H9 (cell line): ENCODE results near the gene APOA4. TPM values are rescaled to one million over a fixed set of nuclear protein-coding genes. Genes with fewer than 3 reads are reported as not detected.

Experiments
- DNase-seq: peaks from one replicate; pipeline ENCODE4 v3.0.0-alpha.2; 2017
- H2AFZ ChIP-seq: one replicate; pipeline ENCODE4 v1.6.1; 2013; ENCODE audit warnings: mild to moderate bottlenecking, low read length, control low read depth, moderate library complexity
- H2AK5ac ChIP-seq: 2 replicates; pipeline ENCODE4 v1.6.1; 2013; ENCODE audit warnings: low read length, control low read depth, mixed read lengths; ENCODE audit not compliant: insufficient read length
- H2BK120ac ChIP-seq: one replicate; pipeline ENCODE4 v1.6.1; 2013; ENCODE audit warnings: low read depth, mild to moderate bottlenecking, low read length, control low read depth, inconsistent platforms; ENCODE audit not compliant: poor library complexity, severe bottlenecking
- H2BK12ac ChIP-seq: 2 replicates; pipeline ENCODE4 v1.6.1; 2013; ENCODE audit warnings: low read length, control low read depth, mixed read lengths, low read depth; ENCODE audit not compliant: insufficient read length
- H2BK15ac ChIP-seq: 2 replicates; pipeline ENCODE4 v1.6.1; 2013; ENCODE audit warnings: low read depth, low read length, control low read depth
- H2BK20ac ChIP-seq: one replicate; pipeline ENCODE4 v1.6.1; 2013; ENCODE audit warnings: low read depth, mild to moderate bottlenecking, low read length, control low read depth, inconsistent platforms; ENCODE audit not compliant: poor library complexity, severe bottlenecking
- H2BK5ac ChIP-seq: 2 replicates; pipeline ENCODE4 v1.6.1; 2013; ENCODE audit warnings: low read length, control low read depth, mixed read lengths; ENCODE audit not compliant: insufficient read length
- H3K14ac ChIP-seq: 2 replicates; pipeline ENCODE4 v1.6.1; 2013; ENCODE audit warnings: low read length, control low read depth; ENCODE audit not compliant: insufficient read depth
- H3K18ac ChIP-seq: 2 replicates; pipeline ENCODE4 v1.6.1; 2013; ENCODE audit warnings: low read depth, mild to moderate bottlenecking, mixed read lengths, low read length, control low read depth; ENCODE audit not compliant: insufficient read length
- H3K23ac ChIP-seq: 2 replicates; pipeline ENCODE4 v1.6.1; 2013; ENCODE audit warnings: low read length, control low read depth, mixed read lengths, low read depth; ENCODE audit not compliant: insufficient read length
- H3K23me2 ChIP-seq: 2 replicates; pipeline ENCODE4 v1.6.1; 2013; ENCODE audit warnings: low read depth, mild to moderate bottlenecking, mixed read lengths, low read length, control low read depth; ENCODE audit not compliant: insufficient read length, poor library complexity, severe bottlenecking
- H3K27ac ChIP-seq: 2 replicates; pipeline ENCODE4 v1.5.1; 2013; ENCODE audit warnings: low read length, control low read depth, mixed read lengths, low read depth; ENCODE audit not compliant: insufficient read length
- H3K27me3 ChIP-seq: 2 replicates; pipeline ENCODE4 v1.6.1; 2013; ENCODE audit warnings: low read length, control low read depth, inconsistent platforms; ENCODE audit not compliant: insufficient read depth
- H3K4ac ChIP-seq: 2 replicates; pipeline ENCODE4 v1.6.1; 2013; ENCODE audit warnings: low read depth, mild to moderate bottlenecking, control low read depth, inconsistent platforms, low read length, moderate library complexity
- H3K4me1 ChIP-seq: 2 replicates; pipeline ENCODE4 v1.6.1; 2013; ENCODE audit warnings: low read length, control low read depth, inconsistent platforms; ENCODE audit not compliant: insufficient read depth
- H3K4me2 ChIP-seq: 2 replicates; pipeline ENCODE4 v1.6.1; 2013; ENCODE audit warnings: low read length, control low read depth, mixed read lengths; ENCODE audit not compliant: insufficient read length, insufficient read depth
- H3K56ac ChIP-seq: 2 replicates; pipeline ENCODE4 v1.6.1; 2013; ENCODE audit warnings: low read depth, mild to moderate bottlenecking, mixed read lengths, low read length, control low read depth; ENCODE audit not compliant: insufficient read length
- H3K79me1 ChIP-seq: 2 replicates; pipeline ENCODE4 v1.6.1; 2013; ENCODE audit warnings: low read depth, mild to moderate bottlenecking, moderate library complexity, low read length, control low read depth, inconsistent platforms; ENCODE audit not compliant: insufficient read depth, poor library complexity, severe bottlenecking
- H3K79me2 ChIP-seq: 2 replicates; pipeline ENCODE4 v1.6.1; 2013; ENCODE audit warnings: low read length, control low read depth, inconsistent platforms; ENCODE audit not compliant: insufficient read depth
- H3K9ac ChIP-seq: 2 replicates; pipeline ENCODE4 v1.6.1; 2013; ENCODE audit warnings: low read length, control low read depth, mixed read lengths; ENCODE audit not compliant: insufficient read length; ENCODE audit errors: extremely low read depth
- H3K9me3 ChIP-seq: one replicate; pipeline ENCODE4 v1.6.1; 2013; ENCODE audit warnings: low read depth, low read length, inconsistent platforms; ENCODE audit not compliant: control insufficient read depth
- H3T11ph ChIP-seq: one replicate; pipeline ENCODE4 v1.6.1; 2013; ENCODE audit warnings: mild to moderate bottlenecking, low read length, control low read depth, inconsistent platforms
- H4K20me1 ChIP-seq: one replicate; pipeline ENCODE4 v1.6.1; 2013; ENCODE audit not compliant: control insufficient read depth, insufficient read length, insufficient read depth
- H4K5ac ChIP-seq: 2 replicates; pipeline ENCODE4 v1.6.1; 2013; ENCODE audit warnings: low read depth, mild to moderate bottlenecking, mixed read lengths, low read length, control low read depth; ENCODE audit not compliant: insufficient read length
- H4K8ac ChIP-seq: replicated peaks from 2 replicates; pipeline ENCODE4 v1.6.1; 2013; ENCODE audit warnings: low read length, control low read depth, mixed read lengths, low read depth; ENCODE audit not compliant: insufficient read length
- H4K91ac ChIP-seq: 2 replicates; pipeline ENCODE4 v1.6.1; 2013; ENCODE audit warnings: low read depth, mild to moderate bottlenecking, moderate library complexity, mixed read lengths, low read length, control low read depth; ENCODE audit not compliant: insufficient read length
- H3K27ac Mint-ChIP-seq, 3 experiments: 2 replicates in 2 of 3; 3 replicates in 1 of 3; pipeline ENCODE4 v1.8.0; 2020 to 2021; ENCODE audit warnings: mixed read lengths in 3 of 3, mild to moderate bottlenecking in 1 of 3, moderate library complexity in 1 of 3
- H3K27me3 Mint-ChIP-seq: 2 replicates; pipeline ENCODE4 v1.8.0; 2021; ENCODE audit warnings: low read depth, mild to moderate bottlenecking, moderate library complexity, mixed read lengths
- H3K36me3 Mint-ChIP-seq, 3 experiments: 2 replicates in 2 of 3; 3 replicates in 1 of 3; pipeline ENCODE4 v1.8.0; 2020 to 2021; ENCODE audit warnings: low read depth in 3 of 3, mixed read lengths in 3 of 3; ENCODE audit not compliant: insufficient read depth in 1 of 3
- H3K4me1 Mint-ChIP-seq, 2 experiments: 2 replicates each; pipeline ENCODE4 v1.8.0; 2020; ENCODE audit warnings: mixed read lengths in 2 of 2
- H3K4me3 Mint-ChIP-seq, 2 experiments: 2 replicates in 1 of 2; 3 replicates in 1 of 2; pipeline ENCODE4 v1.8.0; 2020 to 2021; ENCODE audit warnings: mild to moderate bottlenecking in 2 of 2, mixed read lengths in 2 of 2, moderate library complexity in 1 of 2
- H3K9me3 Mint-ChIP-seq, 2 experiments: 2 replicates in 1 of 2; 3 replicates in 1 of 2; pipeline ENCODE4 v1.8.0; 2020; ENCODE audit warnings: mild to moderate bottlenecking in 2 of 2, mixed read lengths in 2 of 2, moderate library complexity in 1 of 2
- WGBS: extraction: QIAGEN DNeasy Blood & Tissue Kit; methylation state at CpG from one replicate; pipeline ENCODE4 v1.1.7; 2013; ENCODE audit warnings: missing lambda C conversion rate, low lambda C conversion rate, mixed read lengths; ENCODE audit not compliant: insufficient read length; ENCODE audit errors: extremely low coverage; 5-methylcytosine and 5-hydroxymethylcytosine counted together
- total RNA-seq: library from RNA; stranded (reverse); gene quantifications from 2 replicates; pipeline ENCODE4 v1.2.1, GENCODE V29; 2021
- TF ChIP-seq, protein P1 (sequence below): fragments of 200-600 bp; sonication (generic); conservative IDR thresholded peaks from 3 replicates; pipeline ENCODE4 v1.8.0; 2021; ENCODE audit warnings: antibody characterized with exemption, mild to moderate bottlenecking

The APOA4 gene
- total RNA-seq, 1 experiment from 2014 or later = not detected

DNA sequence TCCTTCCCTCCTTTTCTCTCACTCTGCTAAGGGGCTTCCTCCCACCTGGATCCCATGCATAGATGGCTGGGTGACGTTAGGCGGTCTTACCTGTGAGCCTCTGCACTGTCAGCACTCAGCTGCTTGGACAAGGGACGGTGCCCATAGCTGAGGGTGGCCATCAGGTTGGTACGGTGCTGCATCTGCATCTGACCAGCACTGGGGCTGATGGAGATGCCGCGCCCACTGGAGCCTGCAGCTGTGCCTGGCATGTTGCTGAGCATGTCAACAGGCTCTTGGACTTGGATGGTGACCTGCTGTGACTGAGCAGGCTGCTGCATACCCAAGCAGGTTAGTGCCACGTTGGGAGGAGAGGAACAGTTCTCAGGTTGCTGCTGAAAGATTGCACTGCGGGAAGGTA, 36.1 kb upstream of the APOA4 start:
- H4K5ac ChIP-seq = peak overlapping the region; percentile 46
- no peak overlapping the region for H2BK20ac ChIP-seq
- H2BK15ac ChIP-seq = no peak overlapping the region
- no peak overlapping the region for H3K27ac ChIP-seq
- H3K4me3 Mint-ChIP-seq = no peak overlapping the region
- H3K23ac ChIP-seq = no peak overlapping the region
- WGBS = no CpG with 5 or more reads among the region's 8 CpGs
- H3K27ac Mint-ChIP-seq = no peak overlapping the region; a peak in 1 of 7 replicates
- H3K9ac ChIP-seq = no peak overlapping the region
- H3K14ac ChIP-seq = no peak overlapping the region
- no peak overlapping the region for H3K4me2 ChIP-seq
- no peak overlapping the region for H3K56ac ChIP-seq
- no peaks in the 10 kb centered on the region for H3K27me3 Mint-ChIP-seq
- no peak overlapping the region for H4K8ac ChIP-seq
- no peak overlapping the region for H3T11ph ChIP-seq
- no peaks in the 10 kb centered on the region for H3K9me3 Mint-ChIP-seq
- H3K23me2 ChIP-seq = no peaks in the 10 kb centered on the region
- H3K79me1 ChIP-seq = no peaks in the 10 kb centered on the region
- no peaks in the 10 kb centered on the region for H3K4me1 Mint-ChIP-seq
- H3K4me1 ChIP-seq = no peaks in the 10 kb centered on the region
- no peak overlapping the region for H3K4ac ChIP-seq
- no peaks in the 10 kb centered on the region for H3K27me3 ChIP-seq
- H2BK120ac ChIP-seq = no peak overlapping the region
- TF ChIP-seq, protein P1, sequence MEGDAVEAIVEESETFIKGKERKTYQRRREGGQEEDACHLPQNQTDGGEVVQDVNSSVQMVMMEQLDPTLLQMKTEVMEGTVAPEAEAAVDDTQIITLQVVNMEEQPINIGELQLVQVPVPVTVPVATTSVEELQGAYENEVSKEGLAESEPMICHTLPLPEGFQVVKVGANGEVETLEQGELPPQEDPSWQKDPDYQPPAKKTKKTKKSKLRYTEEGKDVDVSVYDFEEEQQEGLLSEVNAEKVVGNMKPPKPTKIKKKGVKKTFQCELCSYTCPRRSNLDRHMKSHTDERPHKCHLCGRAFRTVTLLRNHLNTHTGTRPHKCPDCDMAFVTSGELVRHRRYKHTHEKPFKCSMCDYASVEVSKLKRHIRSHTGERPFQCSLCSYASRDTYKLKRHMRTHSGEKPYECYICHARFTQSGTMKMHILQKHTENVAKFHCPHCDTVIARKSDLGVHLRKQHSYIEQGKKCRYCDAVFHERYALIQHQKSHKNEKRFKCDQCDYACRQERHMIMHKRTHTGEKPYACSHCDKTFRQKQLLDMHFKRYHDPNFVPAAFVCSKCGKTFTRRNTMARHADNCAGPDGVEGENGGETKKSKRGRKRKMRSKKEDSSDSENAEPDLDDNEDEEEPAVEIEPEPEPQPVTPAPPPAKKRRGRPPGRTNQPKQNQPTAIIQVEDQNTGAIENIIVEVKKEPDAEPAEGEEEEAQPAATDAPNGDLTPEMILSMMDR = no peak
- no peak overlapping the region for H2AFZ ChIP-seq
- H3K36me3 Mint-ChIP-seq = peaks cover 25 to 75% (median 67%) of the 10 kb centered on the region in 3 experiments
- no peaks in the 10 kb centered on the region for H4K20me1 ChIP-seq
- no peak overlapping the region for H3K18ac ChIP-seq
- H2BK5ac ChIP-seq = no peak overlapping the region
- H2AK5ac ChIP-seq = no peak overlapping the region
- no peaks in the 10 kb centered on the region for H3K79me2 ChIP-seq
- DNase-seq = no peak
- H3K9me3 ChIP-seq = no peaks in the 10 kb centered on the region
- H2BK12ac ChIP-seq = no peak overlapping the region
- H4K91ac ChIP-seq = no peak overlapping the region
